NCI-H1417 treated with DMSO at 0.1 percent for 48 hours (cell line): ENCODE data around the gene ZCCHC10.
"Not testable (repeated sequence)": the region's sequence is repeated elsewhere in the genome, so short reads cannot be mapped to it uniquely, and the experiment has no call there.

Experiments
- DNase-seq: peaks from one replicate; lab custom pipeline; 2025; lab: John Stamatoyannopoulos, UW

The ZCCHC10 gene

DNA sequence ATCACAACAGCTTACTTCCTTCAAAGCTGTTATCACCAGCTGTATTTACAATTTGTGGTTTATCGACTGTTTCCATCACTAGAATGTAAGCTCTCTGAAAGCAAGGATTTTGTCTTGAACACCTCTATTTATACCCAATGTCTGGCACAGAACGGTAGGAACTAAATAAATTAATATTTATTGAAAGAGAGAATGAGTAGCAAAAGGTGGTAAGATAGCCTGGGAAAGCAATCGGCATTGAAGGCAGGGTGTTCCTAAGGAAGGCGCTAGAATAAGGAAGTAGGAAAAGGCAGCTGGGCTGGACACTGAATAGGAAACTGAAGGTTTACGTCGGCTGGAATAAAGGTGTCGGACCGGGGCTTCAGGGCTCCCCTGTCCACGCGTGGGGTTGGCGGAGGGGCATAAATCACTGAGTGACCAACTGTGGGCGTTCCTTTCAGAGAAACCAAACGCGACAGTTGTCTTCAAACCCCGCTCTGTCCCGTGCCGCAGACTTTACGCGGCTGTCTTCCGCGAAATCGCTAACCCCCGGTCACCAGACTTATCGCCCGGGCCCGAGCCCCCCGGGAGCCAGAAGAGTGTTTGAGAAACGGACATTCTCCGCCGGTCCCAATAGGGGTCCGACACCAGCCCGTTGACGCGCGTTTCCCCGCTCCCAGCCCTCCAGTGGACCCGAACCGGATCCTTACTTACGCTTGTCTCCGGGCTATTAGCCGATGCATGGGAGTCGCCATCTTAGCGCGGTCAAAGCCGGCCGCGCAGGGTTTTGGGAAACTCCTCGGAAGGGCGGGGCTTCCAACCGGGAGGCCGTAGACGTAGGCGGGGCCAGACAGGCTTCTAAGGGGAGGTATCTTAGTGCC is at the start of gene ZCCHC10:
Gene ZCCHC10, minus strand, starts transcription at position 746 of the 860 bp plus-strand sequence. Its CDS starts 12 bp downstream, at position 734.
- DNase-seq = peak; percentile 53

DNA sequence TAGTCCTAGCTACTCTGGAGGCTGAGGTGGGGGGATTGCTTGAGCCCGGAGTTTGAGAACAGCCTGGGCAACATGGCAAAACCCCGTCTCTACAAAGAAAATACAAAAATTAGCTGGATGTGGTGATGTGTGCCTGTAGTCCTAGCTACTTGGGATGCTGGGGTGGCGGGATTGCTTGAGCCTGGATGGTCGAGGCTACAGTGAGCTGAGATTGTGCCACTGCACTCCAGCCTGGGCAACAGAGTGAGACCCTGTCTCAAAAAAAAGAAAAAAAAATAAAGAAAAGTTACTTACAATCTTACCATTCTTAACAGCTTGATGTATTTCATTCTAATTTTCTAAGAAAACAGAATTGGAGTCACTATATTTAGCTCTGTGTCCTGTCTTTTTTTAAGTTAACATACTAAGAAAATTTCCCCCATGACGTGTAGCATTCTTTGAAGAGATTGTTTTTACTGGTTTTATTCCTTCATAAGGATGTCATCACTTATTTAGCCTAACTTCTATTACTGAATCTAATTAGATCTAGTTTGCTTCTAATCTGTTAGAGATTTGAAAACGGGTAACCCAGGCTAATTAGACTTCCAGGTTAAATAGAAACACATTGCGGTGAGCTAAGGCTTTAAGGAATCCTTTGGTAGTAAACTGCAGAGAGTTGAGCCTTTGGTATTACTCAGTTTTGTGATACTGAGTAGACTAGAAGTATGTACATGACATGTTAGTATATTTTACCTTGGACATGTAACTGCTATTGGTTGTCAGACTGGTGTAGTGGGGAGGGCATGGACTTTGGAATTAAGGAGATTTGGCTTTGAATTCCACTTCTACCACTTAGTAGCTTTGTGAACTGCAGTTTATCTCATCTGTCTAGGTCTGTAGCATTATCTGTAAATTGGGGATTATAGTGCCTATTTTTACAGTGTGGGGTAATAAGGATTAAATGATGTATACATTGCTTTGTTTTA is 49.5 kb upstream of the ZCCHC10 start:
- no peak for DNase-seq

DNA sequence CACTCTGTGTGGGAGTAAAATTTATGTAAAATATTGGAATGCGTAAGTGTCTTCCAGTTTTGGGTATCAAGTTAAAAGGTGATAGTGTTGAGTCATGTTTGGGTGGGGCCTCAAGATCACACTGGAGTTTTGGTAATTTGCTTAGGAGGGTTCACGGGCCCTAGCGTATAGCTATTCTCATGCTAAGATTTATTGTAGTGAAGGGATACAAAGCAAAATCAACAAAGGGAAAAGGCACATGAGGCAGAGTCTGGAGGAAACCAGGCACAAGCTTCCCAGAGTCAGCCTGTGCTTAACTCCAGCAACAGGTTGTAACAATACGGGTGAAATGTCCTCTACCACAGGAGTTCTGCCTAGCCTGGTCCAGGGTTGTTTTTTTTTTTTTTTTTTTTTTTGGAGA is 45.7 kb upstream of the ZCCHC10 start:
- DNase-seq = no peak

DNA sequence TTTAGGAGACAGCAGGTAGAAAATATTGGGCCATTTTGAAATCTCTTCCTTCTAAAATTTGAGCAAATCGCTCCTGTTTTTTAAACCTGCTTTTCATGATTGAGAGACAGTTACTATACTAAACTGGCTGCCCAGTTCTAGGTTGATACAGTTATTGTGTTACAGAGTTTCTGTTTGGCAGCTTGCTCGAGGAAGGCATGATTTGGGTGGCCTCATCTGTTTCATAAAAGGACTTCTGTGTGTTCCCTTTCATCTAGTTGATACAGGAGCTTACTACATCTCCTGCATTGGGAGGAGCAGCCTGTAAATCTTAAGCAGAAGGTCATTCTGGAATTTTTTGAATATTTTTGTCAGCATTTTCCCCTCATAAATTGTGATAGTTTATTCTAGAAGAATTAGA is 39.7 kb upstream of the ZCCHC10 start:
- no peak for DNase-seq

DNA sequence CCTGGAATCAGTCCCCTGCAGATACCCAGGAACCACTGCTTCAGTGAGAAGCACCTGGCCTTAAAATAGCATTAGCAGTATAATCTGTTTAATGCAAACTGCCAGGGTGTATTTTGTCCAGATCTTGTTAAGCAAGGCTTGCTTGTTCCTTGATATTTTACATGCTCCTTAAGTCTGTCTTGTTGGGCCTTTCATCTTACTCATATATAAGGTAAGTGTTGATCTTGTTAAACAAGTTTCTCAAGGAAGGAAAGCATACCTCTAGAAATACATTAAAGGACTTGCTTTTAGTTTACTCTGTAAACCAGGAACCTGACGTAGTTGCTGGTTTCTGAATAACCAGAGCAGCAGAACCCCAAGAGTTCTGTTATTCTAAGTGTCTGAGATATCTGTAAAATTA is 39.1 kb upstream of the ZCCHC10 start:
- DNase-seq = no peak

DNA sequence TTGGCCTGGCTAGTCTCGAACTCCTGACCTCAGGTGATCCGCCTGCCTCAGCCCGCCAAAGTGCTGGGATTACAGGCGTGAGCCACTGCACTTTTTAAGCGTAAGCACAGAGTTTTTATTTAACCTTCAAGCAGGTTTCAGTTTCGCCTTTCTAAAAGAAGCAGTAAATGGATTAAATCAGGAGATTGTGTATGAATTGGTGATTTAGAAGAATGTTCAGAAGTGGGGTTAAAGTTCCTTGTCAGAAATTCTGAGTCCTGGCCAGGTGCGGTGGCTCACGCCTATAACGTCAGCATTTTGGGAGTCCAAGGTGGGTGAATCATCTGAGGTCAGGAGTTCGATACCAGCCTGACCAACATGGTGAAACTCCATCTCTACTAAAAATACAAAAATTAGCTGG is 37.6 kb upstream of the ZCCHC10 start:
- DNase-seq = no peak

DNA sequence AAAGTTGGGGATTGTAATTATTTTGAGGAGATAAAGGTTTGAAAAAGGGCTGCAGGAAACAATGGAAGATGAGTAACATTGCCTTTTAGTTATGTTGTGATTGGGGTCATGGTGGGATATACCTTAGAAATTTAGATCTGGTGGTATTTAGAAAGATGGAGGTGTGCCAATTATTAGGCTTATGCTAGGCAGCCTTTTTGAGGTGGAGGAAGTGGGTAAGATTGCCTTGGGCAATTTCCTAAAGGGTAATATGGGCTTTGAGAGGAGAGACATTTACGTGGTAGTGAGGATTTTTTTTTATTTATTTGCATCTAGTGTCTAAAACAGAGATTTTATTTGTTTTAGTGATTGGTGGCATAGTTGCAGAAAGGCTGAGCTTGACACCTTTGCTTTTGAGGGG is 35.9 kb upstream of the ZCCHC10 start:
- DNase-seq = no peak

DNA sequence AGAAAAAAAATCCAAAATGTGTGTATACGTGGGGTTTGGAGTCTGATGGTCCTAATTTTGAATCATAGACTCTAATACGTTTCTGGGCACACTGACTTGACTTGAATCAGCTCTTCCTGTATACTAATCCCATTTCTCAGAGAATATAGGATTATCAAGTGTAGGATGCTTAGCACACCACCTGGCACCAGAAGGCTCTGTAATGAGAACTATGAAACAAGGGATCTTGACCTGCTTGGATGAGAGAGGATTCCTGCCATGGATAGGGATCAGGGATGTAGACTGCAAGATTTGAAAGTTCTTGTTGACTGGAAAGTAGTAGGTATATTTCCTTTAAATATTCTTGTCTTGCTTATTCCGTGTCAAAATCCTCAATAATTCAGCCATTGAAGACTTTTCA is 33.3 kb upstream of the ZCCHC10 start:
- DNase-seq = no peak

DNA sequence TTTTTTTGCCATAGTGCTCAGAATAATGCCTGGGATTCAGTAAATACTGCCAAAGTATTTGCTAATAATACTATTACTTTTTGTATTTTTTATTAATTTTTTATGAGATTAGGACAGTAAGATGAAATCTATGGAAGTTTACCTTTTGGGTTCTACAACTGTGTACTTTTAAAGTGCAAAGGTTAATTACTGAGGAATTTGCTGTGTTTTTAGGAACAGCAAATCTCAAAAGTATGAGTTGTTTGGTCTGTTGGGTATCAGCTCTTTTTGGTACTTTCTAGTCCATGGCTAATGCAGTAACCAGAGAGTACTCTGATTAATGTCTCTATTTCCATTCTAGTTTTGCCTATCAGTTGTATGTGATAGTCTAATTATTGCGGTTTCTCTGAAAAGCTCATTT is 30.5 kb upstream of the ZCCHC10 start:
- no peak for DNase-seq

DNA sequence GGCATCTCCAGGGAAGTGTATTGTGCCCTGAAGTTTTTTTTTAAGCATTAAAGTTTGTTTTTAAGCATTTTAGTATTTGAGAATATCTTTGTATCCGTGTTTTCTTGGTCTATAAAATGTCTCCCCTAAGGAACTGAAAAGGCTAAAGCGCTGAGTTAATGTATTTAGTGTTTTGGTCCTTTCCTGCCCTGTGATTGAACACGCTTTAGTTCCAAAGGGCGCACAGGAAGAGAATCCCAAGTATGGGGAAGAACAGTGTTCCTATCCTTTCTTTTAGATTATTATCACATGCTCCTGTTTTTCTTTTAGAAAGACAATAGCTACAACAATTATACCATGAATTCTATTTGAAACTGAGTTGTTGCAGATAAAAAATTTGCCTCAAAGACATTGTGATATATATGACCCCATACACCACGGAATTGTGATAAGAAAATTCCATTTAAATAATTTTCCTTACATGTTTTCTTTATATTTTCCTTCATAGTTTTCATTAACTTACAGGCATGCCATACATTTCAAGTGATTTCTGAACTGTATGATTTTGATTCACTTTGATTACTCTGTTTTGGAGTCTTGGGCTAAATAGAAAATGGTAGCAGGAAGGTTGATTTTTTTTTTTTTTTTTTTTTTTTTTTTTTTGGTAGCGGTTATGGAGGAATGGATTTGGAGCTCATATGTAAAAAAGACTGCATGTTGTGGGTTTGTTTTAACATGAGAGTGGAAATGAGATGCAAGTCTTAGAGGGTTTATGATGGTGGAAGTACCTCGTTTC is 28.5 kb upstream of the ZCCHC10 start:
- no peak for DNase-seq

DNA sequence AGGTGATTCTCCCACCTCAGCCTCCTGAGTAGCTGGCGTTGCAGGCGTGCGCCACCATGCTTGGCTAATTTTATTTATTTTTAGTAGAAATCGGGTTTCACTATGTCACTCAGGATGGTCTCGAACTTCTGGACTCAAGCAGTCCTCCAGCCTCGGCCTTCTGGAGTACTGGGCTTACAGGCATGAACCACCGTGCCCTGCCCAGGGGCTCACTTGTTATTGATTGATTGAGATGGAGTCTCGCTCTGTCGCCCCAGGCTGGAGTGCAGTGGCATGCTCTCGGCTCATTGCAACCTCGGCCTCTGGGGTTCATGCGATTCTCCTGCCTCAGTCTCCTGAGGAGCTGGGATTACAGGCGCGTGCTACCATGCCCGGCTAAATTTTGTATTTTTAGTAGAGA is 27.1 kb upstream of the ZCCHC10 start:
- DNase-seq = no peak

DNA sequence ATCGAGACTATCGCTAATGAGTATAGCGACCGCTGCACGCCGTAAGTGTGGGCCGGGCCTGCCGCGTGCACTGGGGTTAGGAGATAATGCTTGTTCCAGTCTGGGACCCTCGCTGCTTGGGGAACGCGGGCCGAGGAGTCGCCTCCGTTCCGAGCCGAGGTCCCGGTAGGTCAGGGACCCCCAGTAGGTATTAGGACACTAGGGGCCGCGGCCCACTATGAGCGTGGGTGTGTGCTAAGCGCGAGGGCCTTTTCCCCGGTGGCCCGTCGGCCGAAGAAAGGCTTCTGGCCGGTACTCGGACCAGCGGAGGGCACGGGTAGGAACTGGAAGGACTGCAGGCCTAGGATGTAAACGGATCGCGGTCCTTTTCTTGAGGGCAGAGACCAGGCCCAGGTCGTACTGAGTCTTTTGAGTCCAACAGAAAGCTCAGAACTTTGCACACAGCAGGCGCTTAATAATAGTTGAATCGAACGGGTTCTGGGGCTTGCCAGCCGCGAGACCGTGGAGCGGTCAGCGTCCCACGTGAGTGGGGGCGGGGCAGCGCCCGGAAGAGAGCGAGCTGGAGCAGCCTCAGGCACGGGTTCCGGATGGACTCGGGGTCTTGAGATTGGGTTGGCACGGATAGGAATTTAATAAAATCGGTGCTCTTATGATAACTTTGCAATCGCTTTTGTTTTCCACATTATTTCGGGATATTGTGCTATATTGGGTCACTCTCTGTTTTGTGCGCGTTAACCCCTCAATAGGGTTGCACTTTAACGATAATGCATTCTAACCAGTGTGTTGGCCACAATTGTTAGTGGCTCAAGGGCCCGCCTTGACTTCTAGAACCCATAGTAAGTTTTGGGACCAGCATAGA is 26.2 kb upstream of the ZCCHC10 start:
- DNase-seq = no peak

DNA sequence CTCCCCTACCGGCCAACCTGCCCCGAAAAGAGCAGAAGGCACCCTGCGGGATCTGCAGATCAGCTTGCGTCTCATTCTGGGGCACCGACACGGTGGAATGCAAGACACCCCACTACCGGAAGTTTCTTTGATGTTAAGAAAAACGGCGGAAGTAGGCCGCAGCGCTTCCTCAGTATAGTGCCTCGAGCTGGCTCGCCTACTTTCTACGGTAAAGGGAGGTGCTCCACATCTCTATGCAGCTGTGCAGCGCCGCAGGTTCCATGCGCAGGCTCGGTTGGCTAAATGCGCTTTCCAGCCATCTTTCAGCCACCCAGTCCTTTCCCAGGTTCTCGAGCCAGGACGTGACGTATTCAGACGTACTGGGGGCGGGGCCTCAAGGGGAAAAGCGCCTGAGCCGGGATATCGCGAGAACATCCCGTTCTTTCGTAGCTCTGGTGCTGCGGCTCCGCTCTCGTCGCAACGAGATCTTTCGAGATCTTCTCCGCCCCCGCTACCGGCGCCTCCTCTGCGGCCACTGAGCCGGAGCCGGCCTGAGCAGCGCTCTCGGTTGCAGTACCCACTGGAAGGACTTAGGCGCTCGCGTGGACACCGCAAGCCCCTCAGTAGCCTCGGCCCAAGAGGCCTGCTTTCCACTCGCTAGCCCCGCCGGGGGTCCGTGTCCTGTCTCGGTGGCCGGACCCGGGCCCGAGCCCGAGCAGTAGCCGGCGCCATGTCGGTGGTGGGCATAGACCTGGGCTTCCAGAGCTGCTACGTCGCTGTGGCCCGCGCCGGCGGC is 25.4 kb upstream of the ZCCHC10 start, which contains the start of gene HSPA4:
Gene HSPA4, plus strand, starts transcription at position 472 of the 775 bp plus-strand sequence. Its CDS starts 238 bp downstream, at position 710.
- peak; percentile 72 for DNase-seq

DNA sequence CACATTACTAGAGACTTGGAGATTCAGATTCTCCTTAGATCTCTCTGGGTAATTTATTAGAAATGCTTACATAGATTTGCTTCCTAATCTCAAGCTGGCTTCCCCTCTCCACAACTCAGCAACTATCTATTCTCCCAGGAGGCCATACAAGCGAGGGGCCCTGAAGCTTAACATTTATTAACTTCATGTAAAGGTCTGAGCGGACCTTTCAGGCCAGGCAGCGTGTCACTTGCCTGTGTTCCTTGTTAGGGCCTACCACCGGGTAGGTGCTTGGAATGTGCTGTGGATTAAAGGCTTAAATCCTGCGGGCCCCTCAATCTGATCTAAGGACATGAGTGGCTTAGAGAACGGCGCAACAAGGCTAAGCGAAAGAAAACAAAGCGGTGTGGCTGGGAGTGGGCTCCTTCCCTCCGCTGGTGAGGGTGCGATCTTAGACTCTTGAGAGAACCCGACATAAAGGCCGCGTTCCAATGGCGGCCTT is 24.8 kb upstream of the ZCCHC10 start:
- DNase-seq = no peak

DNA sequence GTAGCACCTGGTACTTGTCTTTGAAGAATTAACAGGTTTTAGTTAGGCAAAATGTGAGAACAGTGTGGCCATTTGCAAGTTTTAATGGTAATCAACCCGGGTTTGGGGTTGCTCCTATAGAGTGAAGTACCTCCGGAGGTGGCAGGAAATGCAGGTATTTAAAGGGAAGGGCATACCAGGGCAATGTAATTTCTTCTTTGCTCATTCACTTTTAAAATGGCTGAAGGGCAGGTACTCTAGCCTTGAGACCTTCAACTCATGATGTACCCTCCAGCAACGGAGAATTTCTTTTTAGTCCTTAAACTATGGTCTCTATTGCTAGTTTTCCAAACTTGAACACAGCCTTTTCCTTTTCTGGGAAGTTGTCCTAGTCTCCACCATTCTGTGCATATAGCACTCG is 24.2 kb upstream of the ZCCHC10 start:
- DNase-seq = no peak

DNA sequence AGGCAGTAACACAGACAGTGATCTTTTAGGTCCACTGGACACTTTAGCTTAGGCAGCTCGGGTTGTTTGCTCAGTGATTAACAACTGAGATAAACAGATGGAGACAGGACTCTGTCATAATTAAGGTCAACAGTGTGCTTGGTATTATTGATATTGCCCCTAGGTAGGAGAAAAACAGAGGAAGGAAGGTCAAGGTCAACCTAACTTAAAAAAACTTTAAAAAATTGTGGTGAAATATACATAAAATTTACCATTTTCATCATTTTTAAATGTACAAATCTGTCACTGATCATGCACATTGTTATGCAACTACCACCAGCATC is 23.3 kb upstream of the ZCCHC10 start:
- DNase-seq = no peak

DNA sequence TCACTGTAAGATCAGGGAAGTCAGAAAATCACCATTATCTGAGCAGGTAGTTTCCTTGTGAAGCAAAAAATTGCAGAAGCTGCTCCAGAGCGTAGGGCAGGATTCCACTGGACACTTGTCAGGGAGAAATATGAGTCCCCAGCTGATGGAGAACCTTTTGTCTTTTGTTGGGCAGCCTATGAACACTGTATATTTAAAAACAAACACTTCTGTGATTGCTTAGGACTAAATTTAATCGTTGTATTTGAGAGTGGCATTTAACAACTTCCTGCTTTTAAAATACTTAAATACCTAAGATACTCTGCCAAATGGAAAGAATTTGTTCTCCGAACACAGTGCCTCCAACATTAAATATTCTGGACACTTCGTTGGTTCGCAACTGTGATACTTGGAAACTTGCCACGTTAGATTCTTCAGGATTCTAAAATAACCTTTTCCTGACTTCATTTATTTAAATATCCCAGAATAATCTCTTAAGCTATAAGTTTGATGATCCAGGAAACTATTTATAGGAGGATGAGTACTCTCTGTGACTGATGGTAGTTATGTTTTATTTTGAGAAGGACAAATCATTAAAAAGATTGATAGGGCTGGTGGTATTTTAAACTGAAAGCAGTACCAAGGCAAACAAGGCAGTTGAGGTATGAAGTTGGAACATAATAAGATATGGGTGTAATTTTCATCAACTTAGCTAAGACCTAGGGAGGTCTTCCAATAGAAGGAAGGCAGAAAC is 22.8 kb upstream of the ZCCHC10 start:
- DNase-seq = no peak

DNA sequence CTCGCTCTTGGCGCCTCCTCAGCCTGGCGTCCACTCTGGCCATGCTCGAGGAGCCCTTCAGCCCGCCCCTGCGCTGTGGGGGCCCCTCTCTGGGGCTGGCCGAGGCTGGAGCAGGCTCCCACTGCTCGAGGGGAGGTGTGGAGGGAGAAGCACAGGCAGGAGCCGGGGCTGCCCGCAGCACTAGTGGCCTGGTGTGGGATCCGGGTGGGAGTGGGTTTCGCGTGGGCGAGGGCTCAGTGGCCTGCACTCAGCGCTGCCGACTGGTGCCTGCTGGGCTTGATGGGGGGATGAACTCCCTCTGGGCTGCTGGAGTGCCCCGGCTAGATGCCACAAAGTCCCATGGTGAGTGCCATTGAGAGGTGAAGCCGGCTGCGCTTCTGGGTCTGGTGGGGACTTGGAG is 21.1 kb upstream of the ZCCHC10 start:
- no peak for DNase-seq

DNA sequence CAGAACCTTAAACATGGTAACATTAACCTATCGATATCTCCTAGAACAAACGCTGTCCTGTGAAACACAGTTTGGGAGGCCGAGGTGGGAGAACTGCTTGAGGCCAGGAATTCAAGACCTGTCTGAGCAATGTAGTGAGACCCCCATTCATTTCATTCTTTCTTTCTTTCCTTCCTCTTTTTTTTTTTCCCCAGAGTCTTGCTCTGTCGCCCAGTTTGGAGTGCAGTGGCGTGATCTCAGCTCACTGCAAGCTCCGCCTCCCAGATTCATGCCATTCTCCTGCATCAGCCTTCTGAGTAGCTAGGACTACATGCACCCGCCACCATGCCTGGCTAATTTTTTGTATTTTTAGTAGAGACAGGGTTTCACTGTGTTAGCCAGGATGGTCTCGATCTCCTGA is 20.2 kb upstream of the ZCCHC10 start:
- not testable (repeated sequence) for DNase-seq

DNA sequence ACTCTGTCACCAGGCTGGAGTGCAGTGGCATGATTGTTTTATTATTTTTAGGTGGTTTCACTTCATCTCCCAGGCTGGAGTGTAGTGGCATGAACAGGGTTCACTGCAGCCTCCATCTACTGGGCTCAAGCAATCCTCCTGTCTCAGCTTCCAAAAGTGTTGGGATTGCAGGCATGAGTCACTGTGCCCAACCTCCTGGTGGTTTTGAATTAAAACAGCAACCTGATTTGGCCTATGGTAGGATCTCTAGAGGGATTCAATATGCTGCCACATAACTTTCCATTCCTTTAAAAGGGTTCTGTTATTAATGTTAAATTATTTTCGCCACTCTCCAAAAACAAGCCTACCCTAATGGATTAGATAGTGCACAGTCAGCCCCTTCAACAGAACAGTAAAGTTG is 15.6 kb upstream of the ZCCHC10 start:
- no peak for DNase-seq
